Spleen (tissue), 11 donors: Measurements from ENCODE around the gene SH2D2A. TPM values are rescaled to one million over a fixed set of nuclear protein-coding genes. Genes with fewer than 3 reads are reported as not detected.

Experiments used
- DNase-seq: peaks from one replicate; pipeline ENCODE4 v3.0.0-alpha.2; 2020
- H3K27ac ChIP-seq, 8 donors: fragments of 200-600 bp; sonication (generic) in 7 of 8; 1 replicate in 4 of 8; 2 replicates in 4 of 8; pipeline versions ENCODE4 v1.5.0 to v1.8.0; 2016 to 2021; ENCODE audit warnings: inconsistent platforms in 4 of 8, mild to moderate bottlenecking in 4 of 8, moderate library complexity in 1 of 8
- H3K27me3 ChIP-seq, 7 donors: fragments of 200-600 bp; sonication (generic) in 6 of 7; replicated peaks in 1 of 7; 1 replicate in 4 of 7; 2 replicates in 3 of 7; pipeline versions ENCODE4 v1.5.0 to v1.8.0; 2016 to 2021; ENCODE audit warnings: inconsistent platforms in 3 of 7, mild to moderate bottlenecking in 1 of 7
- H3K36me3 ChIP-seq, 6 donors: fragments of 200-600 bp; sonication (generic) in 5 of 6; 1 replicate in 4 of 6; 2 replicates in 2 of 6; pipeline versions ENCODE4 v1.5.0 to v1.8.0; 2016 to 2021; ENCODE audit warnings: inconsistent platforms in 2 of 6
- H3K4me1 ChIP-seq, 6 donors: fragments of 200-600 bp; sonication (generic) in 5 of 6; 1 replicate in 3 of 6; 2 replicates in 3 of 6; pipeline versions ENCODE4 v1.5.0 to v1.8.0; 2016 to 2021; ENCODE audit warnings: inconsistent platforms in 3 of 6
- H3K4me3 ChIP-seq, 8 donors: fragments of 200-600 bp; sonication (generic) in 7 of 8; 1 replicate in 4 of 8; 2 replicates in 4 of 8; pipeline versions ENCODE4 v1.5.0 to v1.8.0; 2016 to 2021; ENCODE audit warnings: inconsistent platforms in 4 of 8, mild to moderate bottlenecking in 4 of 8, moderate library complexity in 2 of 8
- H3K9me3 ChIP-seq, 8 donors: fragments of 200-600 bp; sonication (generic) in 7 of 8; 1 replicate in 4 of 8; 2 replicates in 4 of 8; pipeline versions ENCODE4 v1.5.0 to v1.8.0; 2016 to 2021; ENCODE audit warnings: inconsistent platforms in 4 of 8
- POLR2A ChIP-seq, 3 donors: fragments of 450-650 bp; IDR thresholded peaks; one replicate each; pipeline ENCODE4 v1.5.1; 2017; ENCODE audit warnings: antibody characterized with exemption in 3 of 3, mild to moderate bottlenecking in 1 of 3
- POLR2AphosphoS5 ChIP-seq, 3 donors: sonication (generic); formaldehyde crosslinking; IDR thresholded peaks; one replicate each; pipeline ENCODE4 v1.5.1; 2017; ENCODE audit warnings: antibody characterized with exemption in 3 of 3
- WGBS, 5 donors: extraction: QIAGEN DNeasy Blood & Tissue Kit in 3 of 5; methylation state at CpG; one replicate each; pipeline versions ENCODE4 v1.1.5 to v1.1.7; 2013 to 2018; 5-methylcytosine and 5-hydroxymethylcytosine counted together
- intact Hi-C: fragments of 100-400 bp; cut with DNase I; formaldehyde crosslinking; loops from one replicate; pipeline ENCODE4 v1.15.0; 2023; ENCODE audit warnings: low total_unique reads
- polyA plus RNA-seq, 3 donors: library from polyadenylated mRNA; stranded (reverse); fragments of 200-250 nt; gene quantifications; one replicate each; pipeline ENCODE4 v1.2.1, GENCODE V29; 2013
- total RNA-seq, 7 donors: library from RNA; depleted of rRNA in 3 of 7; stranded (reverse); fragments of >200 nt in 3 of 7; fragmentation: NEBNext Ultra II Directional in 4 of 7; extraction: Animal tissue kit (Norgen Biotek cat#: 25700) in 4 of 7; gene quantifications; one replicate each; pipeline versions ENCODE4 v1.1.0 to v1.2.1, GENCODE V29; 2016 to 2021
- TF ChIP-seq, protein P1 (sequence below), 11 experiments: fragments of 200-600 bp in 7 of 11; fragments of 450-650 bp in 4 of 11; sonication (generic) in 4 of 11; IDR thresholded peaks in 8 of 11; conservative IDR thresholded peaks in 3 of 11; 1 replicate in 7 of 11; 2 replicates in 4 of 11; pipeline versions ENCODE4 v1.4.0 to v1.8.0; 2016 to 2021; ENCODE audit warnings: antibody characterized with exemption in 11 of 11, inconsistent platforms in 4 of 11, mild to moderate bottlenecking in 1 of 11
- donor health status: healthy with polysubstance abuse.
- donor health status: DM: no; HTN: no; CAD: no; lungs with moderate emphysema.
- donor health status: DM: no; HTN: no; CAD: no.
- donor health status: Bipolar disorder and iron deficiency.
- donor health status: healthy.
- donor health status: DM: no; HTN: no; CAD: no.
- donor health status: DM: yes; HTN: yes; CAD: no.

Gene SH2D2A
- total and polyA plus RNA-seq, 10 donors, result 3.6 to 22.1 (median 12.4) TPM

DNA sequence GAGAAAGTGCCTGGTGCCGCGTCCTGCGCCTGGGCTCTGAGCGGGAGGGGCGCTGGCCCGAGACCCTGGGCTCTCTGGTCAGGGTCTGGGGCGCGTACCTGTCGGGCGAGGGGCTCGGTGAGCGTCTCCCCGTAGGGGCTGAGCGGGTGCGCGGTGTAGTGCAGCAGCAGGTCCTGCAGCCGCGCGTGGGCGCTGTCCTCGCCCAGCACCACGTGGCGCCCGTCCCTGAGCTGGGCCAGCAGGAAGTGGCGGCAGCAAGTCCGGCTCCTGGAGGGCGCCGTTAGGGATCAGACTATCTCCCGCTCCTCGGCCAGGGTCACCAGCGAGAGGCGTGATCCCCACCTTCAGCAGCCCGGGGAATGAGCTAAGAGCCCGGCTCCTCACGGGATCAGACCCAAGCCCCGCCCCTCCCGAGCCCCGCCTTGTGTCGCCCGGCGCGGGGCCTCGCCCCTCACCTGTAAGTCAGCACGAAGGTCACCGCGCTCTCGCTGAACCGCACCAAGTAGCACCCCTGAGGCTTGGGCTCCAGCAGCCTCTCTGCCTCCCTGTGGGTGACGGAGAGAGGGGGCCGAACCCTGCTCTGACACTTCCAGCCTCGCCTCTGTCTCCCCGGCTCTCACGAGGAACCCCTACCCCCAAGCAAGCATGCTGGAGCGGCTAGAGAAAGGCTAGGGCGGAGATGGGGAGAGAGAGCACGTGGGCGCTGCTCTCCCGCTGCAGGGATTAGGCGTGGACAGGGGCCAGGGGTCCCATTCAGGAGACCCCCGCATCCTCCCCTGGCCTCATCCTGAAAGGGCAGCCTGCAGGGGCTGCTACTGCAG, 2.7 kb downstream of the SH2D2A start:
- H3K36me3 ChIP-seq, result peaks cover 0 to 18% (median 0%) of the 10 kb centered on the region in 6 donors
- H3K4me3 ChIP-seq, result peak overlapping the region; percentile 4 to 71 (median 44)
- peaks cover 0 to 10% (median 0%) of the 10 kb centered on the region in 7 donors for H3K27me3 ChIP-seq
- peak; percentile 92 for DNase-seq
- peak overlapping the region in 7 of 8 donors; percentile 36 to 93 (median 86) for H3K27ac ChIP-seq
- TF ChIP-seq, protein P1, sequence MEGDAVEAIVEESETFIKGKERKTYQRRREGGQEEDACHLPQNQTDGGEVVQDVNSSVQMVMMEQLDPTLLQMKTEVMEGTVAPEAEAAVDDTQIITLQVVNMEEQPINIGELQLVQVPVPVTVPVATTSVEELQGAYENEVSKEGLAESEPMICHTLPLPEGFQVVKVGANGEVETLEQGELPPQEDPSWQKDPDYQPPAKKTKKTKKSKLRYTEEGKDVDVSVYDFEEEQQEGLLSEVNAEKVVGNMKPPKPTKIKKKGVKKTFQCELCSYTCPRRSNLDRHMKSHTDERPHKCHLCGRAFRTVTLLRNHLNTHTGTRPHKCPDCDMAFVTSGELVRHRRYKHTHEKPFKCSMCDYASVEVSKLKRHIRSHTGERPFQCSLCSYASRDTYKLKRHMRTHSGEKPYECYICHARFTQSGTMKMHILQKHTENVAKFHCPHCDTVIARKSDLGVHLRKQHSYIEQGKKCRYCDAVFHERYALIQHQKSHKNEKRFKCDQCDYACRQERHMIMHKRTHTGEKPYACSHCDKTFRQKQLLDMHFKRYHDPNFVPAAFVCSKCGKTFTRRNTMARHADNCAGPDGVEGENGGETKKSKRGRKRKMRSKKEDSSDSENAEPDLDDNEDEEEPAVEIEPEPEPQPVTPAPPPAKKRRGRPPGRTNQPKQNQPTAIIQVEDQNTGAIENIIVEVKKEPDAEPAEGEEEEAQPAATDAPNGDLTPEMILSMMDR (IDR thresholded peaks at IDR 0.05 in 8 of 11, conservative IDR thresholded peaks at IDR 0.05 in 3 of 11), result peak; percentile 39 to 80 (median 61)
- TF ChIP-seq POLR2A (IDR thresholded peaks at IDR 0.05), result peak in 1 of 3 donors; percentile 18
- peak; percentile 62 to 80 (median 66) for TF ChIP-seq POLR2AphosphoS5 (IDR thresholded peaks at IDR 0.05)
- peaks cover 7 to 56% (median 48%) of the 10 kb centered on the region in 6 donors for H3K4me1 ChIP-seq
- 12 to 50% (median 14%) methylated on average over 12 to 60 of the region's 60 CpGs for WGBS, 5 donors
- H3K9me3 ChIP-seq, result no peaks in the 10 kb centered on the region
- intact Hi-C loops, result no loop called here

DNA sequence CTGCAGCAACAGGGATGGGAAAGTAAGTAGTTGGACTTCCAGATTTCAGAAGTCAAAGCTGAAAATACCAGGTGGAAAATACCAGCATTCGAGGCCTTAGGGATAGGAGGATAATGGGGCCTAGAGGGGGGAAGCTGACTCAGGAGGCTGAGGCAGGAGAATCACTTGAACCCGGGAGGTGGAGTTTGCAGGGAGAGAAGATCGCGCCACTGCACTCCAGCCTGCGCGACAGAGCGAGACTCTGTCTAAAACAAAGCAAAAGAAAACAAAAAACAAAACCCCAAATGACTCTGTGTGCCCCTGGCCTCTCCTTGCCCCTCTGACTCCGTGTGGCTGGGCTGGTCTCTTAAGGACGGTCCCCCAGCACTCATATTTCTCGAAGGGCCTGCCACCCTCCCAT, 3.4 kb downstream of the SH2D2A start:
- H3K4me3 ChIP-seq, result peak overlapping the region in 7 of 8 donors; percentile 4 to 71 (median 45)
- DNase-seq, result no peak
- 55 to 71% (median 62%) methylated on average over 10 of the region's 10 CpGs for WGBS, 5 donors
- H3K36me3 ChIP-seq, result peaks cover 0 to 19% (median 0%) of the 10 kb centered on the region in 6 donors
- H3K9me3 ChIP-seq, result no peaks in the 10 kb centered on the region
- H3K27me3 ChIP-seq, result peaks cover 0 to 10% (median 0%) of the 10 kb centered on the region in 7 donors
- TF ChIP-seq POLR2AphosphoS5 (IDR thresholded peaks at IDR 0.05), result no peak
- peaks cover 7 to 62% (median 48%) of the 10 kb centered on the region in 6 donors for H3K4me1 ChIP-seq
- H3K27ac ChIP-seq, result peak overlapping the region in 5 of 8 donors; percentile 45 to 93 (median 88)
- intact Hi-C loops, result no loop called here

DNA sequence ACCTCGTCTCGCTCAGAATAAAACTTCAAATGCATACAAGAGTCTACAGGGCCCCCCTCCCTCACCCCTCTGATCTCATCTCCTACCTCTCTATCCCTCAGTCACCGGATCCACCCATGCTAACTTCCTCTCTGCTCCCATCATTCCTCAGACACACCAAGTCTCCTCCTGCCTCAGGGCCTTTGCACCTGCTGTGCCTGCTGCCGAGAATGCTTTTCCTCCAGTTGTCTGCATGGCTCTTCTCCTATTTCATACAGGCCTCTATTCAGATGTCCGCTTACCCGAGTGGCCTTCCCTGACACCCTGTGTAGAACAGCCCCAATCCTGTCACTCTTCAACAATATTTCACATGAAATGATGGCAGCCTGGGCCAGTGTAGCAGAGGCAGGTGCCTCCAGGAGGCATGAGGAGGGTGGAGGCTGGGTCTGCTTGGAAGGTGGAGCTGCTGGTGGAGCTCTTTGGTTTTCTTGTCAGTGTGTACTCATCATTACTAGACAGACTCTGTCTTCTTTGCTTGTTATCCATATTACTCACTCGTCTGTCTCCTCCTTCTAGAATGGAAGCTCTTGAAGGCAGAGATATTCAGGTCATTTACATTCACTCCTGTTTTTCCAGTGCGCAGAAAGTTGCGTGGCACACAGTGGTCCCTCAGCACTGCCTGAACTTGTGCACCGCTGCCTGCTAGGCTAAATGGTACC, 4.2 kb downstream of the SH2D2A start:
- intact Hi-C loops, result no loop called here
- no peak overlapping the region for H3K4me3 ChIP-seq
- WGBS, 5 donors, result 94 to 98% (median 97%) methylated on average over 10 of the region's 10 CpGs

DNA sequence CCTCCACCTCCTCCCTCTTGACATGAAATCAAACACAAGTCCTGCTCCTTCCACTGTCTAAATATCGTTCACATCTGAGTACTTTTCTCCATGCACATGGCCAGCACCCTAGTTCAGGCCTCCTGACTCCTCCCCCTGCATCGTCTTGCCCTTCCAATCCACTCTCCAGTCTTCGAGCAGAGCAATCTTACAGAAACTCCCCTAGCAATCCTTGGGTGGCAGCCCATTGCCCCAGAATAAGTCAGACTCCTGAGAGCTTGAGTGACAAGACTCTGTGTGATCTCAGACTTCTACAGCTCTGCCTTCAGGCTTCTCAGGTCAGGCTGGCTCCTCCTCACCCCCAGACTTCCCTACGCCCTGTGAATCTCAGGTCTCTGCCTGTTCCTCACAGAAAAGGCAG, 5.5 kb downstream of the SH2D2A start:
- no peaks in the 10 kb centered on the region for H3K9me3 ChIP-seq
- no peak for TF ChIP-seq POLR2AphosphoS5 (IDR thresholded peaks at IDR 0.05)
- TF ChIP-seq, protein P1 (IDR thresholded peaks at IDR 0.05 in 8 of 11, conservative IDR thresholded peaks at IDR 0.05 in 3 of 11), result no peak
- TF ChIP-seq POLR2A (IDR thresholded peaks at IDR 0.05), result no peak
- peaks cover 3 to 62% (median 39%) of the 10 kb centered on the region in 6 donors for H3K4me1 ChIP-seq
- peaks cover 0 to 10% (median 0%) of the 10 kb centered on the region in 7 donors for H3K27me3 ChIP-seq
- no peak overlapping the region for H3K4me3 ChIP-seq
- no peak for DNase-seq
- H3K36me3 ChIP-seq, result peaks cover 0 to 30% (median 0%) of the 10 kb centered on the region in 6 donors
- intact Hi-C loops, result no loop called here
- 74 to 87% (median 75%) methylated on average over 4 of the region's 4 CpGs for WGBS, 5 donors
- no peak overlapping the region for H3K27ac ChIP-seq

More for the DNA sequence above, 4.2 kb downstream of the SH2D2A start:
- Histone ChIP-seq H3K27me3 (peaks cover 0 to 10% (median 0%) of the 10 kb centered on the region in 7 donors), H3K9me3 (no peaks in the 10 kb centered on the region), H3K36me3 (peaks cover 0 to 19% (median 0%) of the 10 kb centered on the region in 6 donors), H3K27ac (no peak overlapping the region), H3K4me1 (peaks cover 7 to 66% (median 46%) of the 10 kb centered on the region in 6 donors)
- no peak for DNase-seq
- TF ChIP-seq, protein P1 (IDR thresholded peaks at IDR 0.05 in 8 of 11, conservative IDR thresholded peaks at IDR 0.05 in 3 of 11), result no peak
- TF ChIP-seq POLR2A (IDR thresholded peaks at IDR 0.05) (no peak), POLR2AphosphoS5 (IDR thresholded peaks at IDR 0.05) (no peak)
